Activated CD4-positive, CD25-positive, alpha-beta regulatory T cell (primary cell): ENCODE measurements around the gene RIBC2.

ENCODE experiments used
- DNase-seq, 4 experiments: peaks; one replicate each; lab custom pipeline; 2025; lab: John Stamatoyannopoulos, UW

The RIBC2 gene

GRCh38 chr22:45473626-45474237 is 60.2 kb downstream of the RIBC2 start:
- no peak for DNase-seq

GRCh38 chr22:45475063-45475747 is 61.7 kb downstream of the RIBC2 start:
- no peak for DNase-seq

GRCh38 chr22:45475851-45476514 is 62.5 kb downstream of the RIBC2 start:
- no peak for DNase-seq

GRCh38 chr22:45476814-45477213 is 63.3 kb downstream of the RIBC2 start:
- no peak for DNase-seq

- no peak for DNase-seq
Measured at GRCh38 chr22:45477366-45478107, 64.0 kb downstream of the RIBC2 start.

GRCh38 chr22:45478108-45478771 is 64.7 kb downstream of the RIBC2 start:
- DNase-seq, result no peak

- no peak for DNase-seq
Measured at GRCh38 chr22:45480717-45481116, 67.2 kb downstream of the RIBC2 start.

GRCh38 chr22:45481661-45482060 is 68.2 kb downstream of the RIBC2 start:
- DNase-seq, result no peak
